Measurements from ENCODE around the gene ZNF17. TPM values are rescaled to one million over a fixed set of nuclear protein-coding genes. Genes with fewer than 3 reads are reported as not detected.
"Not testable (repeated sequence)": the region's sequence is repeated elsewhere in the genome, so short reads cannot be mapped to it uniquely, and the experiment has no call there.

ZNF17 gene
- total RNA-seq, 4 donors from 2014 or later, result 9.4 to 27.3 (median 14.9) TPM

- H3K27ac ChIP-seq, result no peak overlapping the region
- H3K4me3 ChIP-seq, result no peak overlapping the region
- H3K27me3 ChIP-seq, result no peaks in the 10 kb centered on the region
- DNase-seq (ENCODE audit: low spot score in 2 of 2), result no peak
- H3K36me3 ChIP-seq, result peaks cover 0 to 52% (median 0%) of the 10 kb centered on the region in 3 donors
- WGBS, 2 donors, result 92 to 95% methylated on average over 2 of the region's 2 CpGs
- peaks cover 0 to 68% (median 2%) of the 10 kb centered on the region in 4 donors for H3K9me3 ChIP-seq
- TF ChIP-seq CTCF (IDR thresholded peaks at IDR 0.05), result no peak
- no peak for TF ChIP-seq POLR2A (IDR thresholded peaks at IDR 0.05)
- TF ChIP-seq EP300 (IDR thresholded peaks at IDR 0.05), result no peak
- H3K4me1 ChIP-seq, result peaks cover 0 to 19% (median 7%) of the 10 kb centered on the region in 4 donors
Measured at GRCh38 chr19:57366776-57367175, 44.2 kb upstream of the ZNF17 start.

GRCh38 chr19:57374179-57374578 lies 36.8 kb upstream of the ZNF17 start:
- no peak for DNase-seq (ENCODE audit: low spot score in 2 of 2)

GRCh38 chr19:57374647-57375046 lies 36.3 kb upstream of the ZNF17 start:
- H3K27ac ChIP-seq; H3K27me3 ChIP-seq; H3K4me3 ChIP-seq; H3K4me1 ChIP-seq; DNase-seq (ENCODE audit: low spot score in 2 of 2): not testable (repeated sequence)
- peaks cover 0 to 86% (median 13%) of the 10 kb centered on the region in 3 donors for H3K36me3 ChIP-seq
- 94 to 97% methylated on average over 2 of the region's 2 CpGs for WGBS, 2 donors
- H3K9me3 ChIP-seq, result peaks cover 0 to 69% (median 21%) of the 10 kb centered on the region in 4 donors

More at GRCh38 chr19:57374179-57374578, 36.8 kb upstream of the ZNF17 start:
- peaks cover 0 to 64% (median 20%) of the 10 kb centered on the region in 4 donors for H3K9me3 ChIP-seq
- WGBS, 2 donors, result 98 to 99% methylated on average over 5 to 6 of the region's 6 CpGs
- H3K27me3 ChIP-seq, result no peaks in the 10 kb centered on the region
- TF ChIP-seq POLR2A (IDR thresholded peaks at IDR 0.05) (no peak), EP300 (IDR thresholded peaks at IDR 0.05) (no peak), CTCF (IDR thresholded peaks at IDR 0.05) (no peak)
- no peaks in the 10 kb centered on the region for H3K4me1 ChIP-seq
- peaks cover 0 to 86% (median 13%) of the 10 kb centered on the region in 3 donors for H3K36me3 ChIP-seq
- no peak overlapping the region for H3K27ac ChIP-seq
- H3K4me3 ChIP-seq, result no peak overlapping the region

GRCh38 chr19:57376151-57376550 lies 34.8 kb upstream of the ZNF17 start:
- no peak for TF ChIP-seq CTCF (IDR thresholded peaks at IDR 0.05)
- TF ChIP-seq EP300 (IDR thresholded peaks at IDR 0.05), result no peak
- no peak for TF ChIP-seq POLR2A (IDR thresholded peaks at IDR 0.05)
- Histone ChIP-seq H3K27ac (no peak overlapping the region), H3K4me3 (no peak overlapping the region), H3K4me1 (no peaks in the 10 kb centered on the region), H3K9me3 (peaks cover 0 to 83% (median 23%) of the 10 kb centered on the region in 4 donors), H3K36me3 (peaks cover 0 to 79% (median 13%) of the 10 kb centered on the region in 3 donors), H3K27me3 (no peaks in the 10 kb centered on the region)
- no peak for DNase-seq (ENCODE audit: low spot score in 2 of 2)
- 87 to 93% methylated on average over 6 of the region's 6 CpGs for WGBS, 2 donors

GRCh38 chr19:57377498-57378146 lies 33.3 kb upstream of the ZNF17 start:
- Histone ChIP-seq H3K27ac (no peak overlapping the region), H3K27me3 (no peaks in the 10 kb centered on the region), H3K36me3 (peaks cover 0 to 64% (median 13%) of the 10 kb centered on the region in 3 donors), H3K4me3 (no peak overlapping the region), H3K9me3 (peaks cover 0 to 80% (median 23%) of the 10 kb centered on the region in 4 donors), H3K4me1 (no peaks in the 10 kb centered on the region)
- no peak for DNase-seq (ENCODE audit: low spot score in 2 of 2)
- no peak for TF ChIP-seq CTCF (IDR thresholded peaks at IDR 0.05)
- no peak for TF ChIP-seq POLR2A (IDR thresholded peaks at IDR 0.05)
- TF ChIP-seq EP300 (IDR thresholded peaks at IDR 0.05), result no peak
- WGBS, 2 donors, result 91 to 98% methylated on average over 3 of the region's 3 CpGs
